Stimulated activated CD4-positive, alpha-beta T cell treated with anti-CD3 and anti-CD28 coated beads, TNF-alpha, amount 100 ng/mL, for 4 hours (primary cell): ENCODE results near the gene COX7A2L.

Experiments
- DNase-seq, 3 experiments: peaks; one replicate each; pipeline ENCODE4 v3.0.0-alpha.2; 2020; ENCODE audit warnings: low read depth in 3 of 3

The COX7A2L gene

DNA sequence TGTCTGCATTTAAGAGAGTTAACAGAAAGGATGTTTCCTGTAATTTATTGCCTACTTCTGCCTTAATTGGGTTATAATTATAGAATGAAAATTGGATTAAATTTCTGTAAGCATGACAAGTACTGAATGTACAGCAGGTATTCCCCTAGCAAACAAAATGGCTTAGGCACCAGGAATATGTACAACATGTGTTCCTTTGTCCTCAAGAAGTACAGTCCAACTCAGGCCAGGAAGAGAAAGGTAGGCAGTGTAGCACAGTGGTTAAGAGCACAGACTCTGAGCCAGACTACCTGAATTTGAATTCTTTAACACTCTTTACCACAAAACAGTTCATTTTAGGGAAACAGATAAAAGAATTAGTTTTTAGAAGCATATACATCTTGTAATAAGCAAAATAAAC is 43.1 kb downstream of the COX7A2L start:
- no peak for DNase-seq

DNA sequence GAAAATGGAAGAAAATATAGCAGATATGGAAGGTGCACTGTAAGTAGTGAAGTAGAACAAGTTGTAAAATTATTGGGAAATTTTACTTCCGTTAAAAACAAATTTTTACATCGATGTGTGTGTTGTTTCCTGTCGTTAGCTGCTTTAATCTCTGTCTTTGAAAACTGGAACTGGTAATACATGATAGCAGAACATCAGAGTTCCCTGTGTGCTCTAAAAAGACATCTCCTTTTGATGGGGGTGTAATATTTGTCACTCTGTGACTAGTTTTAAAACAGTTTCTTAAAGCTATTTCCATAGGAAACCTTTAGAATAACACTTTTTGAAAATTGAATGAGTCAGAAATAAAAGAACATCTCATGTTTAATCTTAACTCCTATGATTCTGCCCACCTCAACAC is 43.5 kb downstream of the COX7A2L start:
- DNase-seq: no peak

DNA sequence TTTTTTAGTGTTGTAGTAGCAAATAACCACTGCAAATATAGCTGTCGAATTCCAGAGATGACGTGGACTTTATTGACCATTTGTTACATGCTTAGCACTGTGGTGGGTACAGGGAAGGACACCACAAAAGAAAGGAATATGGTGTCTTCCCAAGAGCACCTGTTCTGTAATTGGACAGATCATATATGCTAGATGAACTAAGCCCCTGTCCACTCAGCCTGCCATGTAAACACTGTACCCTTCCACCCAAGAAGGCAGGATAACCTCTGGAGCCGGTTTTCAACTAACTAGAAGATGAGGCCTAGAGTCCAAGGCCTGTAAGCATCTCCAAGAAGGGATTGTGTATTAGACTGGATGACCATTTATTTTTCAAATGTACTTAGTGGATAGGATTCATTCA is 44.1 kb downstream of the COX7A2L start:
- no peak for DNase-seq

DNA sequence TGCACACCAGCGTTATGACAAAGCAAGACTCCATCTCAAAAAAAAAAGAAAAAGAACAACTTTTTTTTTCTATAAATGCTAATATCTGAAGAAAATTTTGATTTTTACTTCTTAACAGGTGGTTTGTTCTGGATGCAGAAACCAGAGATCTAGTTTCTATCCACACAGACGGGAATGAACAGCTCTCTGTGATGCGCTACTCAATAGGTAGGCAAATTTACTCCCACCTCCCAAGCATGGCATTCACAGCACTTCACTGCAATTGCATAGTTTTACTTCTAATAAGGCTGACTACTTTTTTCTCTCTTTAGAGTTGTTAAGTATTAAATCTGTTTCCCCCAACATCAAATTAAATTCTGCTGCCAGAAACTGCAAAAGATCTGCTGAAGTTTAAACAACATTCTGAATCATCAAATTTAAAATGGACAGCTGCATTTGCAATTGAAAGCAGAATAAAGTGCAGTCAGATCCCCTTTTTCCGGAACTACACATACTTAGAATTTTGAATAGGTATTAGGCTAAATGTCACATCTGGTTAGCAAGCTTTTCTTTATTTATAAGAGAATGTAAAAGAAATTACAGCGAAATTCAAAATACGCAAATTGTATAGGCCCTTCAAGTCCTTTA is 45.1 kb downstream of the COX7A2L start:
- DNase-seq: no peak

DNA sequence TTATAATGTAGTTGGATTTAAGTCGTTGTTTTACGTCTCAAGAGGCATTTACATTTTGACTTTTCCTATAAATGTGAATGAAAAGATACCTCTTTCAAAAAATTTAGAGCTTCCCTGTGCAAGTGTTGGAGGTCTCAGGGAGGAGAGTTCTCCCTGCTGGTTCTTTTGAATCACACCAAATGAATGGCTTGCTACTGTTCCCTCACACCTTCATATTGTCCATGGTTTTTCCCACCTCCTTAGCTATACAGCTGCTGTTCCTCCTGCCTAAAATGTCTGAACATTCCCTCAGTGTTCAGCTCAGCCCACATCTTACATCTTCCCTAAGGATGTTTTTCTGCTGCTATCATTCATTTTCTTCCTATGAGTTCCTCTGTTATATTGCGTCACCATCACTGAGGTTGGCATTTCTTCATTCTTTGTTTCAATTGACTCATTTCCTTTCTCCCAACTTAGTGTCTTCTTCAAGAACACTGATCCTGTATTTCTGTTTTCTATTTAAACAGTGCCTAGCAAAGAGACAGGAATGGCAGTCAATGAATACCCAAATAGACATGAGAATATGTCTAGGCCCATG is 46.0 kb downstream of the COX7A2L start:
- no peak for DNase-seq

DNA sequence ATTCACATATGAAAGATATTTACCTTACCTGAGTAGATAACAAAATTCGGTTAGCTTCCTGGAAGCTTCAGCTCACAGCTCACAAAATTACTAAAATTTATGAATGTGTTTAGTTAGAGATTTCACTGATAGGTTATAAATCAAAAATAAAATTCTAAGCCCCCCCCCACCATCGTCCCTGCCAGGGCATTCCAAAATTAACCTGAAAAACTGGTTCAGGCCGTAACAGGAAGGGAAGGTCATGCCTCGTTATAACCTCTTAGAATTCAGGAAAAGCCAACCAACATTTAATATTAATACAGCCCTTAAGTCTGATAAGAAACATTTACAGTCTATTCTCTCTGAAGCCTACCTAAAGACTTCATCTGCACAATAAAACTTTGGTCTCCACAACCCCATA is 48.9 kb downstream of the COX7A2L start:
- DNase-seq: no peak

DNA sequence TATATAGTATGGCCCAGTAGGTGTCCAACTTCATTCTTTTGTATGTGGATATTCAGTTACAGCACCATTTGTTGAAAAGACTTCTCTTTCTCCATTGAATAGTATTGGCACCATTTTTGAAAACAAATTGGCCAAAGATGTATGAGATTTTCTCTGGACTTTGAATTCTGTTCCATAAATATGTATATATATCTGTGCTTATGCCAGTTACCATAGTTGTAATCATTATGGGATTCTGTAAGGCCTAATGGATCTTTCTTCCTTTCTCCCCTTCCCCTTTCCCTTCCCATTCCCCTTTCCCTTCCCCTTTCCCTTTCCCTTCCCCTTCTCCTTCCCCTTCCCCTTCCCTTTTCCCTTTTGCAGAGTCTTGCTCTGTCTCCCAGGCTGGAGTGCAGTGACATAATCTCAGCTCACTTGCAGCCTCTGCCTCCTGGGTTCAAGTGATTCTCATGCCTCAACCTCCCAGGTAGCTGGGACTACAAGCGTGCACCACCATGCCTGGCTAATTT is 51.0 kb downstream of the COX7A2L start:
- DNase-seq: no peak

DNA sequence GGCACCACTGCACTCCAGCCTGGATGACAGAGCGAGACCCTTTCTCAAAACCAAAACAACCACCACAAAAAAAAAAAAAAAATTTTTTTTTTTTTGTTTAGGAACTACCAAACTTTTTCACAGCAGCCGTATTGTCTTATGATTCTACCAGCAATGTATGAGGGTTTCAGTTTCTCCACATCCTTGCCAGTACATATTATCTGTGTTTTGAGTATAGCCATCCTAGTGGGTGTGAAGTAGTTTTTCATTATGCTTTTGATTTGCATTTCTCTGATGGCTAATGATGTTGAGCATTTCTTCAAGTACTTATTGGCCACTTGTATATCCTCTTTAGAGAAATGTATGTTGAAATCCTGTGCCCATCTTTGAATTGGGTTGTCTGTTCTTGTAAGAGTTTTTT is 51.7 kb downstream of the COX7A2L start:
- no peak for DNase-seq

DNA sequence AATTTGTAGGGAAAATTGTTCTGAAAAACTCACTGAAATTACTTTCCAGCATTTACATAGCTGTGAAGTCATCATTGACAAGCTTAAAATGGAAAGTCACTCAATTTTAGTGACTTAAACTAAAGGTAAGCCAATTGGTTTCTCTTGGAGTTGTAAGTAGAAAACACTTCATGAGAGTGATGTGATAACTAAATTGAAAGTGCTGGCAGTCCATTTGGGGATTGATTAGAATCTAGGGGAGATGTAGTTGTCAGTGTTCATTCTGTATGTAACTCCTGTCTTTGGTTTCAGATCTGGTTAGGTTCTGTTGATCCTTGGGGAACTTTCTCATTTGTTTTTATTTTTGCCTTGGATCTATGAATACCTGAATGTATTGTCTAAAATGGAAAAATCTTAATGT is 53.8 kb downstream of the COX7A2L start:
- no peak for DNase-seq

DNA sequence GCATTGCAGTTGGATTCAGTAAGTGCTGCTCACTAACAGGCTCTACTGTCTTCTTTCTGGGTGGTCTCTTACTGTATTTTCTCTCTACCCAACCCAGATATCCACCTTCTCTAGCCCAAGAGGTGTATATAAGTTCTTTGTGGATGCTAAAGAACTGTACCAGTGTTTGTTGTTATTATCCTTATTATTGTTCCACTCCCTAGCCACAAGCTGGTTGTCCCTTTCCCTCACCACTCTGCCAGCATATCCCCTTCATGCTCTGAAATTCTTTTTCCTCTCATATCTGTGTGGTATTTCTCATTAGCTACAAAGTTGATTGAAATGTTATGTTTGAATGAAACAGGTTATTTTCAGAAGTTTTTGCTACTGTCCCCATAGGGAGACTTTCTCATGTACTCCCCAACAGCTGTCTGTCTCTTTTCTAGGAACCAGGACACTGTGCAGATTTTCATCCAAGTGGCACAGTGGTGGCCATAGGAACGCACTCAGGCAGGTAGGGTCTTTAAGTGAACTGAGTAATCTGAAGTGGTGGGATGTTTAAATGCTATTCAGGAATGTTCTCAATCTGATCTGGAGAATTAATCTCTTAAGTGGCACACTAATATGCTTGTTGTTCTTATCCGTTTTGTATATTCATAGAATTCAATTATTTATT is 56.8 kb downstream of the COX7A2L start:
- no peak for DNase-seq

DNA sequence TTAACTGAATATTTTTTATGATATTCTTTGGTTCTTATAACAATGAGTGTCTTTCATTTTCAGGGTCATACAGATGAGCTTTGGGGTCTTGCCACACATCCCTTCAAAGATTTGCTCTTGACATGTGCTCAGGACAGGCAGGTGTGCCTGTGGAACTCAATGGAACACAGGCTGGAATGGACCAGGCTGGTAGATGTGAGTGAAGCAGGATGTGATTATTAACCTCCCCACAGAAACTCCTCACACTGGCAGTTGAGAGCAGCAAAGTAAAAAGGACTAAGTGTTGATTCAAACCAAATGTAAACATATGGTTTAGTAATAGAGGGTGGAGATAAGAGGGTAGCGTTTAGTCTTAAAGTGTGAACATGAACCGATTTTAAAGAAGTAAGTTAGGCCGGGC is 57.8 kb downstream of the COX7A2L start:
- no peak for DNase-seq

DNA sequence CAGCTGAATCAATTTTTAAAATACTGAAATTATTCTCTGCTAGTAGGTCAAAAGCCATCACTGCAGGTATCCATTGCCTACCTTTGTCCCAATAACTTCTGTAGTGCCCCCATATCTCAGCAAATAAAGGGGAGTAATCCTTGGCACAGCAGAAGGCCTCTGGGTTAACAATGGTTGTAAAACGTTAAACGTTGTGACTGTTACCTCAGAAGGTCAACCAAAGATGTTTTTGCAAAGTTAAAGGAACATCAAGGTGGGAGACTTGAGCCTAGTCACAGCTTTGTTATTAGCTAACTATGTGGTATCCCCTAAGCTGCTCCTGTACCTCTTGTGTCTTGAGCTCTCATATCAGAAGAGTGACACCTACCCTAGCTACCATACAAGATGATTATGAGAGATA is 60.5 kb downstream of the COX7A2L start:
- DNase-seq: no peak
